Heart left ventricle (tissue), 13 donors: ENCODE results near the gene GALNTL6.

Source experiments
- POLR2A ChIP-seq, 2 donors: fragments of 450-650 bp; IDR thresholded peaks; one replicate each; pipeline ENCODE4 v1.6.1; 2017; ENCODE audit warnings: antibody characterized with exemption in 2 of 2, mild to moderate bottlenecking in 2 of 2, moderate library complexity in 2 of 2
- TF ChIP-seq, protein P1 (sequence below), 12 donors: fragments of 200-600 bp; sonication (generic) in 4 of 12; IDR thresholded peaks; one replicate each; pipeline versions ENCODE4 v1.5.0 to v1.8.0; 2018 to 2022; ENCODE audit warnings: antibody characterized with exemption in 12 of 12, mild to moderate bottlenecking in 5 of 12
- donor health status: ischemic (EF 13 %, LVEDD 7.1; RV severe dilation, severe dysfunction).
- donor health status: DM: no; HTN: yes; CAD: no.
- donor health status: DM: no; HTN: no; CAD: no.
- donor health status: ischemic (EF 25% LVEDD 6.9; RV normal size, moderate dysfunction).
- donor health status: ischemic (EF 25% LVEDD 5.7; RV mildly dilated, moderate dysfunction).
- donor health status: ischemic (EF 35%, LVEDD 5.7; RV mildly dilated, moderate dysfunction).
- donor health status: nonischemic (EF 11% LVEDD 7.7; RV severe dilation, severe dysfunction).
- donor health status: DM: yes; HTN: yes; CAD: no.
- donor health status: PGD.
- donor health status: ischemic (EF 29% LVEDD 5.4; RV normal size, mild dysfunction).
- donor health status: nonischemic (EF 23%, LVEDD 6.1; RV moderate dilation, normal function).

DNA sequence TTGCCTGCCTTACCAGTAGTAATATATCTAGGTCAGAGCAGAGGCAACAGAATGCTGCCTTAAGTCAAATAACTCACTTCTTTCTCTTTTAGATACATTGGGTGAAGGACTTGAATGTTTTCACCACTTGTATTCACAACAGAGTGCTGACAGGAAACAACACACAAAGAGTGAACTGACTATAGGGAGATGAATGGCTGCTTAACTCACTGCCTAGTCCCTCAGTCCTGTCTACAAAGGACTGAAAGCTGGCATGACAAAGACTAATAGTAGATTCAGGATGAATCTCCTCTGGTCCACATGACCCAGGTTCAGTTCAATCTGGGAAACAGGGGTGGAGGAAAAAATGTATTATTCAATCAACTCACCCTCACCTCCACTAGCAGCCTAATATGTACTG, 134.2 kb downstream of the GALNTL6 start:
- TF ChIP-seq, protein P1, sequence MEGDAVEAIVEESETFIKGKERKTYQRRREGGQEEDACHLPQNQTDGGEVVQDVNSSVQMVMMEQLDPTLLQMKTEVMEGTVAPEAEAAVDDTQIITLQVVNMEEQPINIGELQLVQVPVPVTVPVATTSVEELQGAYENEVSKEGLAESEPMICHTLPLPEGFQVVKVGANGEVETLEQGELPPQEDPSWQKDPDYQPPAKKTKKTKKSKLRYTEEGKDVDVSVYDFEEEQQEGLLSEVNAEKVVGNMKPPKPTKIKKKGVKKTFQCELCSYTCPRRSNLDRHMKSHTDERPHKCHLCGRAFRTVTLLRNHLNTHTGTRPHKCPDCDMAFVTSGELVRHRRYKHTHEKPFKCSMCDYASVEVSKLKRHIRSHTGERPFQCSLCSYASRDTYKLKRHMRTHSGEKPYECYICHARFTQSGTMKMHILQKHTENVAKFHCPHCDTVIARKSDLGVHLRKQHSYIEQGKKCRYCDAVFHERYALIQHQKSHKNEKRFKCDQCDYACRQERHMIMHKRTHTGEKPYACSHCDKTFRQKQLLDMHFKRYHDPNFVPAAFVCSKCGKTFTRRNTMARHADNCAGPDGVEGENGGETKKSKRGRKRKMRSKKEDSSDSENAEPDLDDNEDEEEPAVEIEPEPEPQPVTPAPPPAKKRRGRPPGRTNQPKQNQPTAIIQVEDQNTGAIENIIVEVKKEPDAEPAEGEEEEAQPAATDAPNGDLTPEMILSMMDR (IDR thresholded peaks at IDR 0.05), result no peak
- no peak for TF ChIP-seq POLR2A (IDR thresholded peaks at IDR 0.05)
